Measurements from ENCODE around the gene GP2. TPM values are rescaled to one million over a fixed set of nuclear protein-coding genes. Genes with fewer than 3 reads are reported as not detected.

GP2 gene
- polyA plus RNA-seq, 4 donors, result 2.6 to 7.4 (median 2.7) TPM; not detected in 1

Other genes with a start within 250 kb of the GP2 start
- 100 to 1,000 TPM in 3 of 4 donors, 1 to 10 TPM in 1; 2.8 to 325 (median 197) TPM for gene UMOD, start 25.2 kb upstream of the GP2 start, polyA plus RNA-seq (ENCODE audit: insufficient read length in 4 of 4)
- under 1 TPM in 1 of 4 donors, not detected in 3; 0.10 TPM for gene PDILT, start 77.2 kb upstream of the GP2 start, polyA plus RNA-seq (ENCODE audit: insufficient read length in 4 of 4)
- 1 to 10 TPM in 3 of 4 donors, under 1 TPM in 1; 0.42 to 9.2 (median 4.8) TPM for gene ACSM5, start 82.0 kb upstream of the GP2 start, polyA plus RNA-seq (ENCODE audit: insufficient read length in 4 of 4)
- 10 to 100 TPM in 3 of 4 donors, 1 to 10 TPM in 1; 1.3 to 76.5 (median 54.4) TPM for gene ACSM2A, start 124.0 kb upstream of the GP2 start, polyA plus RNA-seq (ENCODE audit: insufficient read length in 4 of 4)
- 10 to 100 TPM in 3 of 4 donors, 1 to 10 TPM in 1; 2.5 to 60.6 (median 45.6) TPM for gene ACSM2B, start 248.9 kb upstream of the GP2 start, polyA plus RNA-seq (ENCODE audit: insufficient read length in 4 of 4)